Body of pancreas (tissue), 4 donors: ENCODE data around the gene CACNB3.

Source experiments
- CTCF ChIP-seq, 7 experiments: fragments of 450-650 bp in 4 of 7; fragments of 200-600 bp in 3 of 7; sonication (generic) in 3 of 7; IDR thresholded peaks; one replicate each; pipeline ENCODE4 v1.5.1; 2016 to 2019; ENCODE audit warnings: antibody characterized with exemption in 7 of 7
- POLR2A ChIP-seq, 3 donors: fragments of 450-650 bp; IDR thresholded peaks; one replicate each; pipeline ENCODE4 v1.6.1; 2016; ENCODE audit warnings: antibody characterized with exemption in 3 of 3, mild to moderate bottlenecking in 2 of 3

GRCh38 chr12:48822711-48823110 lies 4.4 kb downstream of the CACNB3 start:
- no peak for TF ChIP-seq CTCF (IDR thresholded peaks at IDR 0.05)
- TF ChIP-seq POLR2A (IDR thresholded peaks at IDR 0.05), result no peak
